HG03521 (cell line): ENCODE data around the gene DPH2.

Source experiments
- ATAC-seq: cut with Tn5 transposase; IDR thresholded peaks from one replicate; pipeline ENCODE4 v1.9.1; 2021; ENCODE audit warnings: mild to moderate bottlenecking, moderate library complexity; ENCODE audit not compliant: unreplicated experiment

DPH2 gene

DNA sequence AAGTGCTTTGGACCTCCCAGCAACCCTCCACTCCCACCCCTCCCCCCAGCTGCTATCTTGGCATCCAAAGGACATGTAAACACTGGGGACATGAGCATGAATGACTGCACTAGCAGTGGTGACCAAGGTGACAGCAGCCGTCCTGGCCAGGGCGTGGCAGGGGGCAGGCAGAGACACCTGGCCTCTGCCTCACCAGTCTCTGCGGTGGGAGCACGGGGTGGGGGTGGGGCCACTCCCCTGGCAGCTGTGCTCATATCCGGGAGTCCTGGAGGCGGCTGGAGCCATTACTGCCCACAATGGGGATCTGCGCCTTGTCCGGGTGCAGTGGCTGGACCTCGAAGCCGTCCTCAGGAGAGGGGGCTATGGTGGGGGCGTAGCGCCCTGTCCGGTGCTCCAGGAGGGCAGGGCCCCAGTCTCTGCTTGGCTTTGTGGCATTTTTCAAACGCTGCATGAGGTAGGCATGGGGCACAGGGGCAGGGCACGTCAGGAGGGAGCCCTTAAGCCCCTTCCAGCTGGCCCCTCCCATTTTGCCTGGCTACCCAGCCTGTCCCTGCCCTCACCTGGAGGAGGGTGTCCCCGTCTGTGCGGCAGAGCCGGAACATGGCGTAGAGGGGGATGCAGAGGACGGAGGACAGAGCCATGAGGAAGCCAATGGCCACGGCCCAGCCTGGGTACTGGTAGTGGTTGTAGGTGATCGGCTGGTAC is 27.6 kb downstream of the DPH2 start:
- ATAC-seq, result no peak

GRCh38 chr1:43998000-43998378 is 28.2 kb downstream of the DPH2 start:
- ATAC-seq, result no peak

DNA sequence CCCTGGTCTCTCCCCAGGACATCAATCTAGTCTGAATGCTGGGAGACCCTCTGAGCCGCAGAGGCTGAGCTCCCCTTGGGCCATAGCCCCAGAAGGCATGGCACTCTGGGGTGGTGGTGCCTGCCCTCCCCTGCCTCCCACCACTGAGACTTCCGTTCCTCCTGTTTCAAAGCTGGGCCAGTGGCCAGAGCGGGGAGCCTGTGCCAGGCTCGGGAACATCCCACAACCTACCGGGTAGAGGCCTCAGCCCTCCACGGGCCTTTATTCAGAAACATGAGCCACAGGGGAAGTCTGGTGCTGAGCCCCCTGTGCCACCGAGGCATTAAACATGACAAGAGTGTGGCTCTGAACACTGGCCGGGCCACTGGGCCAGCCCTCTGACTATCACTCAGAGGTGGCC is 29.6 kb downstream of the DPH2 start:
- ATAC-seq, result no peak

DNA sequence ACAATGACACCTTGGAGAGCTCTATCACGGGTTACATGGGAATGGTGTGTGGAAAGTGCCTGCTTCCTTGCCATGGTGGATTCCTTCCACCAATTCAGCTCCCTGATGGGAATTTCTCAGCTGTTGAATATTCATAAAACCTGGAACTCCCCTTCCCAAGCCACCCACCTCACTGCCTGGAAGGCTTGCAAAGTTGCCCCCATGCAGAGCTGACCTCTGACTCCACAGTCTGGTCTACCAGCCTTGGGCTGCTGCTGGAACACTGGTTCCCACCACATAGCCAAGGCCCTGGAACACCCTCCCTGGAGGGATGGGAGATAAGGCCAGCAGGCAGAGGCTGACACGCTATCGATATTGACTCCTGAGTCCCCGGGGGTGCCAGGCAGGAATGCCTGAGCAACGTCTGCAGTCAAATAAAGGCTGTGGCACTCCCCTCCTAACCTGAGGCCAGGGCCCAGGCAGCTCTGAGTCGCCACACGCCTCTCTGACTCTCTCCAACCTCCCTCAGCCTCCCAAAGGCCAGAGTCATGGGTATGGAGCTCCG is 30.4 kb downstream of the DPH2 start:
- ATAC-seq, result no peak

- ATAC-seq, result no peak
Measured at GRCh38 chr1:44002165-44002564, 32.4 kb downstream of the DPH2 start.

DNA sequence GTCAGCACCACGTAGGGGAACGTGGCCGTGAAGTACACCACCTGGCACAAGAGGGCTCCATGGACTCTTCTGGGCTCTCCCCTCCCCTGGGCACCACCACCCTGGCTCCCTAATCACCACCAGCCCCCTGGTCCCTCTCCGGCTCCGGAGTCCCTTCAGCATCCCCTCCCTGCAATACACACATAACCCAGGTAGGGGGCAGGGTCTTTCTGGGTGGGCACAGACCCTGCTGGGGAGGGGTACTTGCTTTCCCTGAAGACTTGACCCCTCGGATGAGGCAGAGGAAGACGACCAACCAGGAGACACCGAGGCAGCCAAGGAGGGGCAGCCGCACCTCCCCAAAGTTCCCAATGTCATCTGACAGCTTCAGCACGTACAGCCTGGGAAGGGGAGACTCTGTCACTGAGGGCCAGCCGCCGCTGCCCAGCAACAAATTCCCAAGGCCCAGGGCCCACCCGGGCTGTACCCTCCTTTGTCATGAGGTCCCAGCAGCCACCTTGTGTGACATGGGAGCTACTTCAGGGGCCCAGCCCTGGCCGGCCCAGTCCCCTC is 32.9 kb downstream of the DPH2 start:
- ATAC-seq, result no peak

- ATAC-seq, result no peak
Measured at GRCh38 chr1:44008259-44008658, 38.4 kb downstream of the DPH2 start.

DNA sequence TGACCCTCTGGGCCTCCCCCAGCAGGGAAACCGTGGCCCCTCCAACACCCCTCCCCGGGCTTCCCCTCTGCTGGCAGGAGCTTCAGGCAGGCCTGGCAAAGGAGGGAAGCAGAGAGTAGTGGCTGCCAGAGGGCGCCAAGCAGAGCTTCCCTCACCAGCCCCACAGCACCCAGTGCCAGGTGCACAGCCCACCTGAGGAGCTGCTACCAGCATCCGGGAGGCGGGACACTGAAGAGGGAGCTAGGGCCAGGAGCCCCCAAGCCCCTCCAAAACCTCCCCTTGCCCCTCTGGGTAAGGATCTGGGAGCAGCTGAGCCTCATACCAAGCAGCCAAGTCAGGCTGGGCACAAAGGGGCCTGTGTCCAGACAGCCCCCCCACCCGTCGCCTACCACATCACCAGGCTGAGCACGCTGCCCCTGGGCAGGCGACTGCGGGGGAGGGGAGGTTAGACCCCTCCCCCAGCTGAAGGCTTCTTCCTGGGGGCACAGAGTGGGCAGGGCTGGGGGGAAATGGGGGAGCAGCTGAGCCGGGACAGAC is 41.2 kb downstream of the DPH2 start:
- no peak for ATAC-seq

GRCh38 chr1:44012404-44012803 is 42.6 kb downstream of the DPH2 start:
- no peak for ATAC-seq

DNA sequence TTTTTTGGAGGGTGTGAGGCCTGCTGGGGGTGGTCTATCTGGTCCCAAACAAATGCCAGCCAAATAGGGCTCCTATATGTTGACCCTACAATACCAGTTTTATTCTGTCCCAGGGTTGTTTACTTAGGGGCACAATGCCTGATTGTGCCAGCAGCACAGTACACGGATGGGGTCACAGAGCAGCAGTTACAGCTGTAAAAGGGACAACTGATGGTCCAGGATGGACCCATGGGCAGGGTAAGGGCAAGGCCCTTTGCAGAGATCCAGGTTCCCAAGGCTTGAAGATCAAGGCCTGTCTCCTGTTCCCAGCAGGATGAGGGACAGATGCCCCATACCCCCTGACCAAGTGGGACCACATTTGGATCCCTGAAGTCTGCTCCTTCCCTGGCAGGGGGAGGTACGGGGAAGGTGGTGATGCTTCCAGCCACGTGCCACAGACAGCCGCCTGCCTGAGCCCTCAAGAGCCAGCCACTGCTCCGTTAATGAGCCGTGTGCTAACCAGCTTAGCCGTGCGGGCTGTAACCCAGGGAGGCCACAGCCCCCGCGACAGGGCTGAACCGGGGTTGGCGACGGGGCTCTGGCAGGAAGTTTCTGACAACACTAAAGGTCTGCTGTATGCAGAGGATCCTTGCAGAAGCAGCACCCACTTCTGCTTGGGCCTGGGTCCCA is 43.3 kb downstream of the DPH2 start:
- no peak for ATAC-seq

- no peak for ATAC-seq
Measured at GRCh38 chr1:44013949-44014348, 44.1 kb downstream of the DPH2 start.

- no peak for ATAC-seq
Measured at GRCh38 chr1:44014365-44015104, 44.7 kb downstream of the DPH2 start.

- ATAC-seq, result no peak
Measured at GRCh38 chr1:44015206-44015605, 45.4 kb downstream of the DPH2 start.

GRCh38 chr1:44016041-44016889 is 46.5 kb downstream of the DPH2 start:
- ATAC-seq, result no peak

DNA sequence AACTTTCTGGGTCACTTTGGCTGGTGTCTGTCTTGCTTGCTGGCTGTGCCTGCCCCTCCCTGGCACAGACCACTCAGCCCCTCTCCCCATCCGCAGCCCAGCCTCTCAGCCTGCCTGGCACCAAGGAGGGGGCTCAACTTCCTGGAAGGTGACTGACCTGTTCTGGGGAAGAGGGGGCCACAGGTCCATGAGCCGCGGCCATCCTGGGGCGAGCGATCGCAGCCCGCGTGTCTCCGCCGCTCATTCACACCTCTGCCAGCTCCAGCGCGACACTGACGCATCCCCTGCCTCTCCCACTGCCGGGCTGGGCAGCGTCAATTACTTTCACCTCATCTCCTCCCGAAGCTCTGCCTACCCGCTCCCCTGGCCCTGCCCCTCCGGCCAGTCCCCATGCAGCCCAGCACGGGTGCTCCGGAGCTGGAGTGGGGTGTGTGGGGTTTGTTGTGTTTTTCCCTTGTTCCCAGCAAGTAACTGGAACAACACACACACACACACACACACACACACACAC is 47.1 kb downstream of the DPH2 start:
- ATAC-seq, result no peak

DNA sequence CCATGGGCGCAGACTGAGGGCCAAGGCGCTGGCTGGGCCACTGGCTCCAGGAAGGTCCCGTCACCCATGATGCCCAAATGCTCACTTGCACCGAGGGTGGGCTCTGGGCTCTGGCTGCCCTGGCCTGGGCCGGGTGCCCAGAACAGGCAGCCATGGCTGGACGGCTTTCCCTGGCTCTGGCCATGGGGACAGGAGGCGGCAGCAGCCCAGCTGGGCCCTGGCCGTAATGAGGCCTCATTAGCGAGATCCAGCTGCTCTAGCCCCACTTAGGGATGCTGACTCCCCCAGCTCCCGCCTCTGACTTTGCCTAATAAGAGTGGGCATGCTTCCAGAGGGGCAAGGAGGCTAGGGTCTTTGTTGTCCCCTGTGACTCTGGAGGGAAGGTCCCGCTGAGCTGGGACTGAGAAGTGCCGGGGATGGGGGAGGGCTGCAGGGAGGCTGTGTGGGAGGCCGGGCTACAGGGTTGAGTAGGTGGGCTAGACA is 49.7 kb downstream of the DPH2 start:
- no peak for ATAC-seq

DNA sequence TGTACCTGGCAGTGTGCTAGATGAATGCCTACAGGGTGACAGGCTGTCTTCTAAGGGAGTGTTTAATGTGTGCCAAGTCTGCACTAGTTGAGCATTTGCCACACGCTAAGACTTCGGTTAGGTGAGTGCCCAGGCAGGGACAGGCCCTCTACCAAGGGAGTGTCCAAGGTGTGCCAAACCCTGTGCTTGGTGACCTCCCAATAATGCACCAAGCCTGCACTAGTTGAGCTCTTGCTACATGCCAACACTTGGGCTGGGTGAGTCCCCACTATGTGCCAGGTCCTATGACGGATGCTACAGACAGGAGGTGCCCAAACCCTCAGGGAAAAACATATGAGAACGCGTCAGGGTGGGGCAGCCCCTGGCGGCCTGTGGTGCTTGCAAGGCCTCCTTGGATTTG is 50.7 kb downstream of the DPH2 start:
- no peak for ATAC-seq

DNA sequence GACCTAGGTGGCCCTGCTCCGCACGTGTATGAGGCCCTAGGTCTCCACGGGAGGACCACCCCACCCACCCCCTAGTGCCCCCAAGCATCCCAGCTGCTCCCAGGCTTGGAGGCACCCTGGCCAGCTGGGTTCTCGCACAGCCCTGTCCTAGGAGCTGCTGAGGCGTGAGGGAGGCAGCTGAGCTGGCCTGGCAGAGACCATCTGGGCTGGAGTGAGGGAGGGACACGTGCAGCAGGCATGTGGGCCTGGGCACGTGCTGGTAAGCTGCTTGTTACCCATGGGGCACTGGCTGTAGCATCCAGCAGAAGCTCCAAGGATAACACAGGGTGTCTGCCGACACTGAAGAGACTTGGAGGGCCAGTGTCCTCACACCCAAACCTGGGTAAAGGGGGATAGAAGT is 51.3 kb downstream of the DPH2 start:
- ATAC-seq, result no peak

- ATAC-seq, result no peak
Measured at GRCh38 chr1:44021581-44022321, 51.9 kb downstream of the DPH2 start.
